Upper lobe of right lung (tissue), 1 donor: Measurements from ENCODE around the gene LEMD3. TPM values are rescaled to one million over a fixed set of nuclear protein-coding genes. Genes with fewer than 3 reads are reported as not detected.

Experiments
- ATAC-seq: fragments of 200-7000 bp; cut with Tn5 transposase; one replicate; pipeline ENCODE4 v1.9.1; 2020; ENCODE audit warnings: mild to moderate bottlenecking, moderate library complexity
- DNase-seq: peaks from one replicate; pipeline ENCODE4 v3.0.0-alpha.2; 2020
- H3K27ac ChIP-seq: fragments of 200-600 bp; one replicate; pipeline ENCODE4 v1.8.0; 2022
- H3K27me3 ChIP-seq: fragments of 200-600 bp; one replicate; pipeline ENCODE4 v1.8.0; 2022; ENCODE audit warnings: mild to moderate bottlenecking
- H3K36me3 ChIP-seq: fragments of 200-600 bp; one replicate; pipeline ENCODE4 v1.8.0; 2022
- H3K4me1 ChIP-seq: fragments of 200-600 bp; one replicate; pipeline ENCODE4 v1.8.0; 2022
- H3K4me3 ChIP-seq: fragments of 200-600 bp; one replicate; pipeline ENCODE4 v1.8.0; 2022; ENCODE audit warnings: mild to moderate bottlenecking
- H3K9me3 ChIP-seq: fragments of 200-600 bp; one replicate; pipeline ENCODE4 v1.8.0; 2022
- CTCF ChIP-seq: fragments of 200-600 bp; IDR thresholded peaks from one replicate; pipeline ENCODE4 v1.8.0; 2022; ENCODE audit warnings: antibody characterized with exemption
- intact Hi-C: fragments of 100-400 bp; cut with DNase I; formaldehyde crosslinking; loops from one replicate; pipeline ENCODE4 v1.11.0; 2022
- total RNA-seq: library from RNA; stranded (reverse); fragmentation: NEBNext Ultra II Directional; extraction: Animal tissue kit (Norgen Biotek cat#: 25700); gene quantifications from one replicate; pipeline ENCODE4 v1.2.1, GENCODE V29; 2021
- donor health status: DM: no; HTN: yes; CAD: no; lungs with severe emphysema.

Gene LEMD3
- total RNA-seq, 1 donor from 2014 or later, result 33.1 TPM

- Histone ChIP-seq H3K4me3 (peak overlapping the region; percentile 11), H3K9me3 (no peaks in the 10 kb centered on the region), H3K4me1 (no peaks in the 10 kb centered on the region), H3K36me3 (no peaks in the 10 kb centered on the region), H3K27me3 (no peaks in the 10 kb centered on the region), H3K27ac (no peak overlapping the region)
- intact Hi-C loops, result no loop called here
- no peak for ATAC-seq
- DNase-seq, result no peak
- TF ChIP-seq CTCF, result no peak
These were observed 13.0 kb upstream of the LEMD3 start for GRCh38 chr12:65156366-65156841.

- H3K27ac ChIP-seq, result no peak overlapping the region
- H3K4me1 ChIP-seq, result no peaks in the 10 kb centered on the region
- intact Hi-C loops, result no loop called here
- H3K27me3 ChIP-seq, result no peaks in the 10 kb centered on the region
- DNase-seq (no peak), ATAC-seq (no peak)
- no peak overlapping the region for H3K4me3 ChIP-seq
- no peaks in the 10 kb centered on the region for H3K9me3 ChIP-seq
- no peak for TF ChIP-seq CTCF
- no peaks in the 10 kb centered on the region for H3K36me3 ChIP-seq
These were observed 12.3 kb upstream of the LEMD3 start for GRCh38 chr12:65157091-65157490.

GRCh38 chr12:65162609-65163008, 6.8 kb upstream of the LEMD3 start:
- Histone ChIP-seq H3K4me1 (no peaks in the 10 kb centered on the region), H3K27ac (no peak overlapping the region), H3K4me3 (no peak overlapping the region), H3K9me3 (no peaks in the 10 kb centered on the region), H3K36me3 (no peaks in the 10 kb centered on the region), H3K27me3 (no peaks in the 10 kb centered on the region)
- intact Hi-C loops, result no loop called here
- no peak for TF ChIP-seq CTCF
- DNase-seq, result no peak
- ATAC-seq, result no peak

- Histone ChIP-seq H3K4me3 (no peak overlapping the region), H3K36me3 (no peaks in the 10 kb centered on the region), H3K4me1 (no peaks in the 10 kb centered on the region), H3K9me3 (no peaks in the 10 kb centered on the region), H3K27ac (no peak overlapping the region), H3K27me3 (no peaks in the 10 kb centered on the region)
- no peak for DNase-seq
- TF ChIP-seq CTCF, result no peak
- intact Hi-C loops, result no loop called here
- ATAC-seq, result no peak
These were observed 5.1 kb upstream of the LEMD3 start for GRCh38 chr12:65164244-65164643.

GRCh38 chr12:65164774-65165173, 4.6 kb upstream of the LEMD3 start:
- H3K4me1 ChIP-seq, result no peaks in the 10 kb centered on the region
- no peaks in the 10 kb centered on the region for H3K27me3 ChIP-seq
- intact Hi-C loops, result no loop called here
- H3K4me3 ChIP-seq, result no peak overlapping the region
- no peaks in the 10 kb centered on the region for H3K9me3 ChIP-seq
- DNase-seq (no peak), ATAC-seq (no peak)
- H3K27ac ChIP-seq, result no peak overlapping the region
- no peak for TF ChIP-seq CTCF
- no peaks in the 10 kb centered on the region for H3K36me3 ChIP-seq

- peaks cover 29% of the 10 kb centered on the region for H3K4me1 ChIP-seq
- H3K27ac ChIP-seq, result peak overlapping the region; percentile 94
- no peaks in the 10 kb centered on the region for H3K27me3 ChIP-seq
- ATAC-seq (no peak), DNase-seq (no peak)
- no peak for TF ChIP-seq CTCF
- H3K9me3 ChIP-seq, result no peaks in the 10 kb centered on the region
- peak overlapping the region; percentile 94 for H3K4me3 ChIP-seq
- H3K36me3 ChIP-seq, result no peaks in the 10 kb centered on the region
- intact Hi-C loops, result no loop called here
These were observed 583 bp upstream of the LEMD3 start for GRCh38 chr12:65168681-65169319.
